Measurements from ENCODE around the gene PCDHA10.

GRCh38 chr5:140833993-140834392 lies 21.7 kb upstream of the PCDHA10 start, which contains the start of gene PCDHA7:
- TF ChIP-seq EZH2 (optimal IDR thresholded peaks at IDR 0.05; ENCODE audit: low read depth, low read length) (no peak), CTCF (IDR thresholded peaks at IDR 0.05; ENCODE audit: low read length) (no peak)

All from MM.1S (cell line).